ENCODE results near the gene KCNK13.
"Not testable (repeated sequence)": the region's sequence is repeated elsewhere in the genome, so short reads cannot be mapped to it uniquely, and the experiment has no call there.

Gene KCNK13

GRCh38 chr14:90060965-90061684 lies 669 bp upstream of the KCNK13 start:
- DNase-seq (ENCODE audit: low read depth in 2 of 3, low spot score in 1 of 3), result no peak

- DNase-seq (ENCODE audit: low read depth in 2 of 3, low spot score in 1 of 3), result no peak
Observed at GRCh38 chr14:90062127-90062794, 467 bp downstream of the KCNK13 start.

- no peak for DNase-seq (ENCODE audit: low read depth in 2 of 3, low spot score in 1 of 3)
Observed at GRCh38 chr14:90062822-90063539, 1.2 kb downstream of the KCNK13 start.

GRCh38 chr14:90072350-90072749 lies 10.6 kb downstream of the KCNK13 start:
- no peak for DNase-seq (ENCODE audit: low read depth in 2 of 3, low spot score in 1 of 3)

- DNase-seq (ENCODE audit: low read depth in 2 of 3, low spot score in 1 of 3), result no peak
Observed at GRCh38 chr14:90079576-90079975, 17.8 kb downstream of the KCNK13 start.

- DNase-seq (ENCODE audit: low read depth in 2 of 3, low spot score in 1 of 3), result no peak
Observed at GRCh38 chr14:90087433-90087832, 25.6 kb downstream of the KCNK13 start.

GRCh38 chr14:90088176-90088575 lies 26.4 kb downstream of the KCNK13 start:
- no peak for DNase-seq (ENCODE audit: low read depth in 2 of 3, low spot score in 1 of 3)

GRCh38 chr14:90089486-90089885 lies 27.7 kb downstream of the KCNK13 start:
- DNase-seq (ENCODE audit: low read depth in 2 of 3, low spot score in 1 of 3), result not testable (repeated sequence)

GRCh38 chr14:90091393-90091792 lies 29.6 kb downstream of the KCNK13 start:
- no peak for DNase-seq (ENCODE audit: low read depth in 2 of 3, low spot score in 1 of 3)

GRCh38 chr14:90093942-90094595 lies 32.3 kb downstream of the KCNK13 start:
- DNase-seq (ENCODE audit: low read depth in 2 of 3, low spot score in 1 of 3), result no peak

GRCh38 chr14:90095096-90095495 lies 33.3 kb downstream of the KCNK13 start:
- no peak for DNase-seq (ENCODE audit: low read depth in 2 of 3, low spot score in 1 of 3)

- no peak for DNase-seq (ENCODE audit: low read depth in 2 of 3, low spot score in 1 of 3)
Observed at GRCh38 chr14:90096566-90096965, 34.8 kb downstream of the KCNK13 start.

GRCh38 chr14:90103808-90104207 lies 42.0 kb downstream of the KCNK13 start:
- DNase-seq (ENCODE audit: low read depth in 2 of 3, low spot score in 1 of 3), result no peak

GRCh38 chr14:90105756-90106155 lies 44.0 kb downstream of the KCNK13 start:
- DNase-seq (ENCODE audit: low read depth in 2 of 3, low spot score in 1 of 3), result no peak

- no peak for DNase-seq (ENCODE audit: low read depth in 2 of 3, low spot score in 1 of 3)
Observed at GRCh38 chr14:90107789-90108188, 46.0 kb downstream of the KCNK13 start.

- DNase-seq (ENCODE audit: low read depth in 2 of 3, low spot score in 1 of 3), result no peak
Observed at GRCh38 chr14:90109858-90110257, 48.1 kb downstream of the KCNK13 start.

- no peak for DNase-seq (ENCODE audit: low read depth in 2 of 3, low spot score in 1 of 3)
Observed at GRCh38 chr14:90111895-90112534, 50.2 kb downstream of the KCNK13 start.

GRCh38 chr14:90114554-90114953 lies 52.8 kb downstream of the KCNK13 start:
- DNase-seq (ENCODE audit: low read depth in 2 of 3, low spot score in 1 of 3), result no peak

- DNase-seq (ENCODE audit: low read depth in 2 of 3, low spot score in 1 of 3), result no peak
Observed at GRCh38 chr14:90115780-90116179, 54.0 kb downstream of the KCNK13 start.

GRCh38 chr14:90116444-90116843 lies 54.6 kb downstream of the KCNK13 start:
- no peak for DNase-seq (ENCODE audit: low read depth in 2 of 3, low spot score in 1 of 3)

GRCh38 chr14:90118027-90118426 lies 56.2 kb downstream of the KCNK13 start:
- DNase-seq (ENCODE audit: low read depth in 2 of 3, low spot score in 1 of 3), result no peak
